ENCODE measurements around the gene C19orf38. TPM values are rescaled to one million over a fixed set of nuclear protein-coding genes. Genes with fewer than 3 reads are reported as not detected.
A peak's percentile ranks its signal among the peaks of the same experiment; 100 is the strongest.

The C19orf38 gene
- total and polyA plus RNA-seq, 4 donors, result 4.2 to 48.7 (median 8.3) TPM

GRCh38 chr19:10812196-10812595, 36.0 kb upstream of the C19orf38 start:
- Histone ChIP-seq H3K9ac (ENCODE audit: insufficient read depth in 1 of 2, low read length in 2 of 2) (no peak overlapping the region), H3K36me3 (ENCODE audit: control insufficient read depth in 4 of 4, insufficient read depth in 4 of 4, low read length in 4 of 4) (peaks cover 0 to 64% (median 20%) of the 10 kb centered on the region in 4 donors), H3K27me3 (ENCODE audit: control insufficient read depth in 3 of 3, insufficient read depth in 3 of 3, low read length in 2 of 3) (no peaks in the 10 kb centered on the region), H3K4me1 (ENCODE audit: control insufficient read depth in 5 of 5, insufficient read depth in 5 of 5, low read length in 5 of 5) (peaks cover 0 to 4% (median 0%) of the 10 kb centered on the region in 5 donors), H3K27ac (ENCODE audit: low read depth in 1 of 2, low read length in 1 of 2) (no peak overlapping the region), H3K9me3 (ENCODE audit: control insufficient read depth in 4 of 4, insufficient read depth in 3 of 4, low read length in 3 of 4) (no peaks in the 10 kb centered on the region), H3K4me3 (no peak overlapping the region)
- TF ChIP-seq CTCF (IDR thresholded peaks at IDR 0.05; ENCODE audit: control extremely low read depth, extremely low read depth), result no peak
- no peak for ATAC-seq (ENCODE audit: insufficient read depth, low FRiP score)
- 87 to 92% methylated on average over 19 of the region's 19 CpGs for WGBS, 2 donors
- DNase-seq, result no peak

DNA sequence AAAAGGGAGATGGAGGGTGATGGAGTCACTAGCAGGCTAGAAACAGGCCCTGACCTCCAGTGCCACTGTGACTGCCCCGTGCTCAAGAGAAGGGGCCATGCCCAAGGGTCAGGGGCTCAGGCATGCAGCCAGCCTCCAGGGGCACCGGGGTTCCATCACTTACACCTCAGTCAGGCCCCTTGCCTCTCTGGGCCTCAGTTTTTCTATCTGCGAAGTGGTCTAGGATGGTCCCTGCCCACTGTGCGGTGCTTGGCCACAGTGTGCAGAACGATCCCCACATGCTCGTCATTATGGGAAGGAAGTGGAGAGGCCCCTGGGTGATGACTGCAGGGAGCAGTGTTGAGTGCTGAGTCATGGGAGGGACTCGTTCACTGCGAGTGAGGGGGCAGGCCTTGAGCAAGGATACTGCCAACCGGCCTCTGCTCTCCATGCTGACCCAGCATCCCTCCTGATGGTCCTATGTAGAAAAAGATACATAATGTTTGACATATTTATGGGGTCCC, 35.3 kb upstream of the C19orf38 start:
- peaks cover 0 to 68% (median 20%) of the 10 kb centered on the region in 4 donors for H3K36me3 ChIP-seq (ENCODE audit: control insufficient read depth in 4 of 4, insufficient read depth in 4 of 4, low read length in 4 of 4)
- DNase-seq, result peak in 1 of 3 donors; percentile 25

DNA sequence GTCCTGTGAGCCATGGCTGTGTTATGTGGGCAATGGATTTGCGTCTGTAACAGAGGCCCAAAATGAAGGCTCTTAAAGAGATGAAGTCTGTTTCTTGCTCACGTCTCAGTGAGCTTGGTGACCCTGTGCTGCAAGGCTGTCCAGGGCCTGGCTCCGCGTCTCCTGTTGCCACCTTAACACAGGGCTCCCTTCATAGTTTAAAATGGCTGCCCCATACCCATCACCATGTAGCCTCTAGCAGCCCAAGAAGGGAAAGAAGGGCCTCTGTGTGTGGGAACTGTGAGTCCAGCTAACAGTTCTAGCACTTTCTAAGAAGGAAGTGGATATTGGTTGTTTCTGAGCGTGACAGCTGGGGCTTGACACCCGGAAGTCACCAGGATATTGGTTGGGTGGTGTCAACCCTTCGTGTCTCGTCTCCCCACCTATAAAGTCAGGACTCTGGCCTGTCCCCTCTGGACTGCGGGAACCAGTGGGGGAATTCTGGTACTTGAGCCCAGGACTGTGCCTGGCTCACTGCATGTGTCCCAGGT, 33.1 kb upstream of the C19orf38 start:
- ATAC-seq (ENCODE audit: insufficient read depth, low FRiP score), result no peak
- Histone ChIP-seq H3K9me3 (ENCODE audit: control insufficient read depth in 4 of 4, insufficient read depth in 3 of 4, low read length in 3 of 4) (no peaks in the 10 kb centered on the region), H3K27me3 (ENCODE audit: control insufficient read depth in 3 of 3, insufficient read depth in 3 of 3, low read length in 2 of 3) (no peaks in the 10 kb centered on the region), H3K4me3 (no peak overlapping the region), H3K9ac (ENCODE audit: insufficient read depth in 1 of 2, low read length in 2 of 2) (no peak overlapping the region), H3K36me3 (ENCODE audit: control insufficient read depth in 4 of 4, insufficient read depth in 4 of 4, low read length in 4 of 4) (peaks cover 0 to 63% (median 19%) of the 10 kb centered on the region in 4 donors), H3K27ac (ENCODE audit: low read depth in 1 of 2, low read length in 1 of 2) (no peak overlapping the region), H3K4me1 (ENCODE audit: control insufficient read depth in 5 of 5, insufficient read depth in 5 of 5, low read length in 5 of 5) (peaks cover 0 to 8% (median 0%) of the 10 kb centered on the region in 5 donors)
- no peak for TF ChIP-seq CTCF (IDR thresholded peaks at IDR 0.05; ENCODE audit: control extremely low read depth, extremely low read depth)
- DNase-seq, result no peak
- WGBS, 2 donors, result 73 to 89% methylated on average over 9 of the region's 9 CpGs

More for the DNA sequence above, 35.3 kb upstream of the C19orf38 start:
- Histone ChIP-seq H3K27me3 (ENCODE audit: control insufficient read depth in 3 of 3, insufficient read depth in 3 of 3, low read length in 2 of 3) (no peaks in the 10 kb centered on the region), H3K4me3 (no peak overlapping the region), H3K27ac (ENCODE audit: low read depth in 1 of 2, low read length in 1 of 2) (peak overlapping the region in 1 of 2 donors; percentile 78), H3K9ac (ENCODE audit: insufficient read depth in 1 of 2, low read length in 2 of 2) (no peak overlapping the region), H3K4me1 (ENCODE audit: control insufficient read depth in 5 of 5, insufficient read depth in 5 of 5, low read length in 5 of 5) (peaks cover 0 to 8% (median 0%) of the 10 kb centered on the region in 5 donors), H3K9me3 (ENCODE audit: control insufficient read depth in 4 of 4, insufficient read depth in 3 of 4, low read length in 3 of 4) (no peaks in the 10 kb centered on the region)
- no peak for TF ChIP-seq CTCF (IDR thresholded peaks at IDR 0.05; ENCODE audit: control extremely low read depth, extremely low read depth)
- ATAC-seq (ENCODE audit: insufficient read depth, low FRiP score), result peak; percentile 44
- WGBS, 2 donors, result 50 to 60% methylated on average over 9 of the region's 9 CpGs

All from lung (tissue), 12 donors.